HG02623 (cell line): ENCODE results near the gene EXD3.

Source experiments
- ATAC-seq: cut with Tn5 transposase; IDR thresholded peaks from one replicate; pipeline ENCODE4 v1.9.1; 2021; ENCODE audit warnings: moderate library complexity; ENCODE audit not compliant: unreplicated experiment

EXD3 gene

DNA sequence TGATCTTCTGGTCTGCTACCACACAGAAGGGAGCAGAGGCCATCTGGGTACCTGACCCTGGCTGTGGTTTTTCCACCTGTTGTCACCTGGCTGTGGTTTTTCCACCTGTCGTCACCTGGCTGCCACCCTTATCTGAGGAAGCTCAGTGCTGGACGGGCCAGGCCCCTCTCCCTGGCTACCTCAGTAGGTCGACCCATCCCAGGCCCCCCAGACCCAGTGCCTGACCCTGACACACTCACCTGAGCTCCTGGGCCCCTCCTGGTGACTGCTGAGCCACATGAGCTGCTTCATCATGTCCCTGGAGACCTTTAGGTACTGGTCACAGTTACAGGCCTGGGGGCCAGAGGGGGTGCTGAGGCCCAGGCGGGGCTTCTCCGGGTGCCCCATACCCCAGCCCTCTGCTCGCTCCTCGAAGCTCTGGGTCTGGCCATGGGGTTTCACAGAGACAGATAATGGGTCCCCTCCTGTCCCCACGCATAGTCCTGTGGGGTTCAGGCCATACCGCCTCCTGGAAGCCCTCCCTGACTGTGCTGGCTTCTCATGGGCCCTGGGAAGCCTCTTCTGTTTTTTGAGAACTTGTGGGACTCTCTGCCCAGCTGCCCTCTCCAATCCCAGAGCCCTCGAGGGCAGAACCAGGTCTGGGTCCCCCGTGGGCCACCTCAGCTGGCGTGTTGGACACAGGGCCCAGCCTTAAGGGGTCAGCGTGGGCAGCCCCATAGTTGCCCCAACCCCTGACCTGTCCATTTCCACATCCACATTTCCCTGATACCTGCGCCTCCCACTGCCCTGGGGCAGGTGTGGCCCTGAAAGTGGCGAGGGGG is 113.4 kb downstream of the EXD3 start:
- no peak for ATAC-seq

DNA sequence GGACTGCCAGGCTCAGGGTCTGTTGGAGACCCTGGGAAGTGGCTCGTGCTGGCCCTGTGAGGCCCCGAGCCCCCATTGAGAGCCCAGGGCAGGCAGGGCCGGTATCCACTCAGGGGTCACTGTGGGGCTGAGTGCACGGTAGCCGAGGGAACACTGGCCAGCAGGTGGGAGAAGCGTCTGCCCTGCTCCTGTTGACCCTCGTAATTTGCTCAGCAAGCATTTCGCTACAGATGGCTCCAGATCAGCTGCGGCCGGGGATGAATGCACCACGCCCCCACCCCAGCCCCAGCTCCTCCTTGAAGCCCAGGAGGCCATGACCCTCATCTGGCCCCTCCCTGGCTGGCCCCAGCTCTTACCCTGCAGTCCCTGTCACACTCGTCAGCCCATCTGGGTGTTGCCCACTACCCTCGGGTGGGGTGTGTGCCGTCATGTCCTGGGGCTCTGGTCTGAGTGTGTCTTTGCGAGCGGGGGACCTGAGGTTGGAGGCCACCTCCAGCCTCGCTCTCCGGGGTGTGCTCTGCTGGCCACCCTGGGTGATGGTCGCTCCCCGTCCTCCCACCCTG is 114.8 kb downstream of the EXD3 start:
- ATAC-seq, result no peak

DNA sequence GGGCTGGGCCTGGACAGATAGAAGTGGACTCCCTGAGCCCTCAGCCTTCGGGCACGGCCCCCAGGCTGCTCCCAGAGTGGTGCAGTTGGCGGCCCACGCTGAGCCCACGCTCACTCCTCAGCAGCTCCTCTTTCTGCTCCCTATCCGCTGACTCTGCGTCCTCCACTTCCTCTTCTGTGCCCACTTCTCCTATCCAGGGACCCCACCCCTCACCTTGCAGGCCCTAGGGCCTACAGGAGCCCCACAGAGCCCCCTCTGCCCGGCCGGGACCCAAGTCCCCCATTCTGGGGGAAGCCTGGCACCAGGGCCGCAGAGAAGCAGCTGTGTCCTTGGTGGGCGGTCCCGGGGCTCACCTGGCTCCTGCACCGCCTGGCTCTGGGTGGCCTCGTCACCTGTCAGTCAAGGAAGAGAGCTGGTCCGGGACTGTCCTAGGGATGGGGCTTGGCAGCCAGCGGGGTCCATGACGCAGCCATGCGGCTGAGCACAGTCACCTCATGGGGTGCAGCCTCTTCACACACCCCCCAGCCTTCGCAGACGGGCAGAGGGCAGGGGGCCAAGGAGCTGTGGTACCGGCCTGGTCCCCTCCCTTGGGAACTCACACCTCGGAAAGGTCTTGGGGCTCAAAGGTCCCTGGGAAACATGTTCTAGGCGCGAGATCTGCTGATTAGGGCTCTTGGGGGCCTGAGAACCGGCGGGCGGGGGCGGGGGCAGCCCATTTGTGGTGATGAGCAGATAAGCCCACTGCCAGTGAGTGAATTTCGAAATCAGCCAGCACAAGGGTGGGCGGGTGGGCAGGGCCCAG is 115.5 kb downstream of the EXD3 start:
- no peak for ATAC-seq

DNA sequence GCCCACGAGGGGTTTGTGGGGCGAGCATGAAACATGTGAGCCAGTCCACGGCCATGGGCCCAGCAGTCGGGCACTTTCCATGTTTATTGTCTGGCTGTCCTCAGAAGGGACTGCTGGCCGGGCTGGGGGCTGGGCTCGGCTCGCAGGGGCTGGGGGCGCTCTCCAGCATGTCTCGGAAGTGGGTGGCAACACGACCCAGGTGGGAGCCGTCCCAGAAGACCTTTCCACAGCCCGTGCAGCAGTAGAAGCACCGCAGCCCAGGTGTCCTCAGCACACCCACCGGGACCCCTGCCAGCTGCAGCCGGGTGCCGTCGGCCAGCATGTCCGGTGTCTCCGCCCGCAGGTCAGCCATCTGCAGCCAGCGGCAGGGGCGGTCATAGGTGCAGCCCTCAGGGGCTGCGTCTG is 116.1 kb downstream of the EXD3 start:
- no peak for ATAC-seq

DNA sequence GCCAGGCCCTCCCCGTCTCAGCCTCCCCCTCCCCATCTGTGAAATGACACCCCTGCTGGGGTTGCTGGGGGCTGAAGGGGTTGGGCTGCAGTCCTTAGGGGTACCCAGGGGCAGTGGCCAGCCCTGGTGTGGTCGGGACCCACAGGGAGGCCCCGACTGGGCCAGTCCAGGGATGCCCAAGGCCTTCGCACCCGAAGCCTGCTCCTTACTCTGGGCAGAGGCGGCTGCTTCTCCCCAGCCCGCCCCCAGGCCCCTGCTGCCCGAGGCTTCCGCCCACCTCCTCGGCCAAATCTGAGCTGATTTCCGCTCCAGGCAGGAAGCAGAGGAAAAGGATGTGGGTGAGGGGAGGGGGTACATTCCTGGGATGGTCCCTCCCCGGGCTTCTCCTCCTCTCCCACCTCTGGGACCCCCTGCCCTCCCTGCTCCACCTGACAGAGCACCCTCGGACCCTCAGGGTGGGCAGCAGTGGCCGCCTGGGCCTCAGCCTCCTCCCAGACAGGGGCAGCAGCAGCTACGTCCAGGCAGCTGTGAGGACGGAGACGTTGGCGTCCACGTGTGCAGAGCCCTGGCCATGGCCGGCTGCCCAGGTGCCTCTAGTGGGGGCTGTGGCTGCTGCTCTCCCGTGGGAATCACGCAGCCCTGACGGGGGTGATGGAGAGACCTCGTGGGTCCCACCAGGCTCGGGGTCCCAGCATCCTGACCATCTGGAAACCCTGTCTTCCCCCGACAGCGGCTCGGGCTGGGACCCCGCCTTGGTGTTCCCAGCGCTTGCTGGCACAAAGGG is 116.7 kb downstream of the EXD3 start:
- ATAC-seq, result no peak

DNA sequence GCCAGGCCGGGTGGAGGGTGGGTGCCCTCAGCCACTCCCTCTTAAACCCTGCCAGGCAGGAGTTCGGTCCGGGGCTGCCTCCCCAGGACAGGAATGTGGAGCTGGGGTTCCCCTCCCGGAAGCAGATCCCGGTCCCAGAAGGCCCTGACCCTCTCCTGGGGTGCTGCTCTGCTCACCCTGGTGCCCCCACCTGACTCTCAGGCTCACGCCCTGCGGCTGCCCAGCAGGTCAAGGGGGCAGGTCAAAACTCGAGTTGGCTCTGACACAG is 117.2 kb downstream of the EXD3 start:
- no peak for ATAC-seq

DNA sequence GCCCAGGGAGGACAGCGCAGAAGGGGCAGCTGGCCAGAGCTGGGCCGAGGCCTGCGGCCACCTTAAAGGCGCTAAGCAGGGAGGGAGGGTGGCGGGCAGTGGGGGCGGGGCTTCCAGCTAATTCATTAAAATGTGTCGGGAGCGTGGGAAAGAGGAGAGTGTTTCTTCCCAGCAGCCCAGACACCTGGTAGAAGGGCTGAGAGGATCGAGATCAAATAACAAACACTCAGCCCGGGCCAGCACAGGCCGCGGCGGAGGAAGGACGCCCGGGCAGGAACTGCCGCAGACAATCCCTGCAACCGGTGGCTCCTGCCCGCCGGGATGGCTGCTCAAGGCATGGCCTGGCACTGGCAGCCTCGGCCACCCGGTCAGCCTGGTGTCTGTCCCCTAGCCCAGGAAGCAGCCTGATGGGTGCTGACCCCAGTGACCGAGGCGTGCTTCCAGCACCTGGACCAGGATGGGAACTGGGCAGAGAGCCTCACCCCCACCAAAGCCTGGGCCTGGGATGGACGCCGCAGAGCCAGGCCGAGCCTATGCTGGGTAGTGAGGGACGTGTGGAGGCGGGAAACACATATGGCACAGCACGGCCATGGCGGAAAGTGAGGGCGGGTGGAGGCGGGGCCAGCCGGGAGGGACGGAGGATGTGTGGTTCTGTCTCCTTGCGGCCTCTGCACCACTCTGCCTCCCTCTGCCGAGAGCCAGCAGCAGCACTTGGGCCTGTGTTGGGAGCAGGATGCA is 117.7 kb downstream of the EXD3 start:
- no peak for ATAC-seq

DNA sequence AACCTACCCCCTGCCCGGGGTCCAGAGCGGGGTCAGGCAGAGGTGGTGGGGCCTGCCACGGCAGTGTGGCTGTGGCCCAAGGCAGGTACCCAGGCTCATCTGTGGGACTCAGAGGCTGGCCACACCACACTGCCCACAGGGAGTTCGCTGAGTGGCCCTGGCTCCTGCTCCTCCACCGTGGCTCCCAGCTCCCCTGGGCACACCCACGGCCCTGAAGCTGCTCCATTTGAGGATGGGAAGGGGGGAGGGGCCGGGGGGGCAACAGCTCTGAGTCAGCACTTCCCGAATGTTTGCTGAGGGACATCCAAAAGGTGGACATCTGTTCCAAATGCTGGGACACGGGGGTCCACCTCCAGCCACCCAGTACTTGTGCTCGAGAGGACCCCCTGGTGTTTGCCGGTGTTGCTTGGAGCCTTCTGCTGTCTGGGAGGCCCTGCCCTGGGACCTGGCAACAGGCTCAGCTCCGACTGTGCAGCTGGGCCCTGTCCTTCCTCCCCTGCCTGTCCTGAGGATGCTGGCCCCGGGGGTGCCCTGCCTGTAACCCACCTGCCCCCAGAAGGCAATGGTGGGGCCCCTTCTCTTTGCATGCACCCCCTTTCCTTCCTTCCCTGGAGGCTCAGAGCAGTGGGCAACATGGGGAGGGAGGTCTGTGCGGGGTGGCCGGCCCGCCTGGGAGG is 118.4 kb downstream of the EXD3 start:
- no peak for ATAC-seq

DNA sequence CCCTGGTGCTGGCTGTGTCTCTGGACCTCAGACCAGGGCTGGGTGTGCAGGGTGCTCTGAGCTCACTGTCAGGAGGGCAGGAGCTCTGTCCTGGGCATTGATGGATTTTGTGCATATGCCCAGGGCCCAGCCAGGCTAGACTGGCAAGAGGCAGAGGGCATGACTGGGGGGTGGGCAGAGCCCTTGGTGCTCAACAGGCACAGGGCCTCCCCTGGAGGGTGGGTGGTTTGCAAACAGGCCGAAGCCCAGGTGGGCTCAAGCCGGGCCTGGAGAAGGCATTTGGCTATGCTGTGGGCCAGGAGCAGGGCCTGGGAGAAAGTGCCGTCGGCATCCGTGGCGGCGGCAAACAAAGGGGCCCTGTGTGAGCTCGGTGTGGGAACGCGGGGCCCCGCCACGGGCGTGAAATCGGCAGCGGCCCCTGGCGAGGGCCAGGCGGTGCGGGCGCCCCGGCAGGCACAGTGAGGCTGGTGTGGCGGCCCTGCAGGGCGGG is 119.0 kb downstream of the EXD3 start:
- no peak for ATAC-seq

DNA sequence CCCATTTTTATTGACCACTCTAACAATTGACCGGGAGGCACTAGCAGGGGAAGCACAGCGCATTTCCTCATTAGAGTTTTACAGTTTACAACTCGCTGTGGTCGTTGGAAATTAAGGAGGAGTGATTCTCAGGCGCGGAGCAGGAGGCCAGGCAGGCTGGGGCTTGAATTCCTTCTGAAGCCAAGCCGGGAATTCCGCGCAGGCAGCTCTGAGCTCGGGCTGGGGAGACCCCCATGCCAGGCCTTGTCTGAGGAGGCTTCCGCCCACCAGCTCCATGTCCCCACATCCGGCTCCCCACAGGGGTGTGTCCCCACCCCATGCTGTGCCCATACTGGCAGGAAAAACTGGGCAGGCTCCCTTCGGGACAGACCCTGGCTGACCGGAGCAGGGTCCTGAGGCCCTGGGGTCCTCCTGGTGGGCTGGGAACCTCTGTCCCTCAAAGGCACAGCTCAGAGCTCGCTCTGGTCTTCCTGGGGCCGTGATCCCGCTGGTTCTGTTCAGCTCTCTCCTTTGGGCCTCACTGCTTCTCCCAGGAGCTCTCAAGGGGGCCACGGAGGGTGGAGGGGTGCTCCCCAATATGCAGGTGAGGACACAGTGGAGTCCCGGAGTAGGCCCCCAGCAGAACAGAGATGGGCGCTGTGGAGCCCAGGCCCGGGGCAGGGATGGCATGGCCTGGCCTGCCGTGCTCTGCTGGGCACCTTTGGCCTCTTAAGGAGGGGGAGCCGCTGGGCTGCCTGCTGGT is 119.6 kb downstream of the EXD3 start:
- ATAC-seq, result no peak

DNA sequence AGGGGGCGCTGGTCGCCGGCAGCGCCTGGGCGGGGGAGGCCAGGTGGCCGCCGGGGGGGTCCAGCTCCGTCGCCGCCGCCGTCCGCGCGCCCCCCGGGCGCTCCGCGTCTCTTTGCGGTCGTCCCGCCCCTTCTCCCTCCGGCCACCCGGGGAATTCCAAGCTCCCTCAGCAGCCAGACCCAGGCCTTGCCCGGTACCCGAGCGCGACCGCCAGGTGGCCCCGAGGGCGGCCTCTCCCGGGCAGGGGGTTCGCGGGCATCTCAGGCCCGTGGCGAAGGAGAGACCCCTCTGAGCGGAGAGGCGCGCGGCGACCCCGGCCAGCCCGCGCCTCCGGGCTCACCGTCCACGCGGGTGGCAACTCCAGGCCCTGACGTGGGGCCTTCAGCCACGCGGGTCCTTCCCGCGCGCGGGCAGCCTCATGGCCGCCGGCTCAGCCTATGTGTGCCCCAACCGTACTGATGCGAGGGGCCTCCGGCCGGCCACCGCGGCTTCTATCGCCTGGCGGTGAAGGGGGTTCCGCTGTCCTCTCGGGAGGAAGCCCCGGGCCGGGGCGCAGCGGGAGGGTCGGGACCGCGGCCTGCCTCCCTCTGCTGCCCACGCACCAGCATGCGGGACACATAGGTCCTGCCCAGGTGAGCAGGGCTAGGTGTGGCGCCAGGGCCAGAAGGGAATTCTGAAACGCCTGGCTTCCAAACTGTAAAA is 120.4 kb downstream of the EXD3 start:
- peak; percentile 41 for ATAC-seq

DNA sequence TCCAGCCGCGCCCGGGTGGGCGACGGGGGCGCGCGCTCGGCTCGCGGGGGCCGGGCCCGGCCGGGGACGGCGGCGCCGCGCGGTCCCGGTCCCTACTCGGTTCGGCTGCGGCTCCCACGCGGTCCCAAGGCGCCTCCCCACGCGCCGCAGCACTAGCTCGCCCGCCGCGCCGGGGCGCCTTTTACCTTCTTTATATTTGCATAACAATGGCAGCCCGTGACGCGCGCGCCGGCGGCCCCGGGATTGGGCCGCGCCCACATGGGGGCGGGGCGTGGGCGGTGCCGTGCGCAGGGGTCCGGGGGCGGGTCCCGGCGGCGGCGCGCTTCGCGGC is 120.9 kb downstream of the EXD3 start, which contains the start of gene NRARP:
Gene NRARP, minus strand, starts transcription at position 154 of the 331 bp plus-strand sequence. CDS start 343 bp downstream, outside the sequence.
- ATAC-seq, result peak; percentile 59

DNA sequence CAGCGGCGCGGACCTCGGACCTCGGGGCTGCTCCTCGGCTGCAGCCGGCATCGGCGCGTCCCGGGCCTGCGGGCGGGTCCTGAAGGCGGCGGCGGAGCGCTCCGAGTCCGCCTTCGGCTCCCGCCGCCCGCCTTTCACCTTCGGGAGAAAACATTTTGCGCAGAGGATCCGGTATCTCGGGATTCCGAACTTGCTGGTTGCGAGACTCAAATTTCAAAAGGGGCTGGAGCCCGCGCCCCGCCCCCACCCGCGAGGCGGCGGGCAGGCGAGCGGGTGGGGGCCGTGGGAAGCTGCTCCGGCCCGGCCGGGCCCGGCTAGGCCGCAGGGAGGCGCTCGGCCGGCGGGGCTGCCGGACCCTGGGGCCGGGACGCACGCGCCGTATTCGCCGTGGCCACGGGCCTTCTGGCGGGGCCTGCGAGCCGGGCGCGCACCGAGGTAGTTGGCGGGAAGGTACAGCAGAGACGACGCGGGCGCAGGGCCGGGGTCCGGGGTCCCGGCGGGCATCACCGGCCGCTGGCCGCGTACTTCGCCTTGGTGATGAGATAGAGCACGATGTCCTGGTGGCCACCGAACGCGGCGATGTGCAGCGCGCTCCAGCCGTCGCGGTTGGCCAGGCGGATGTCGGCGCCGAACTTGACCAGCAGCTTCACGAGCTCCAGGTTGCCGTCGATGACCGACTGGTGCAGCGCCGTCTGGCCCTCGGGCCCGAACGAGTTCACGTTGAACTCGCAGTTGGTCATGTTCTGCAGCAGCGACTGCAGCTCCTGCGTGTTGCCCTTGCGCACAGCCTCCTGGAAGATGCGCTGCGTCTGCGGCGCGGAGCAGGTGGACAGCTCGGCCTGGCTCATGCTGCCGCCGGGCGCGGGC is 121.6 kb downstream of the EXD3 start:
- ATAC-seq, result no peak

DNA sequence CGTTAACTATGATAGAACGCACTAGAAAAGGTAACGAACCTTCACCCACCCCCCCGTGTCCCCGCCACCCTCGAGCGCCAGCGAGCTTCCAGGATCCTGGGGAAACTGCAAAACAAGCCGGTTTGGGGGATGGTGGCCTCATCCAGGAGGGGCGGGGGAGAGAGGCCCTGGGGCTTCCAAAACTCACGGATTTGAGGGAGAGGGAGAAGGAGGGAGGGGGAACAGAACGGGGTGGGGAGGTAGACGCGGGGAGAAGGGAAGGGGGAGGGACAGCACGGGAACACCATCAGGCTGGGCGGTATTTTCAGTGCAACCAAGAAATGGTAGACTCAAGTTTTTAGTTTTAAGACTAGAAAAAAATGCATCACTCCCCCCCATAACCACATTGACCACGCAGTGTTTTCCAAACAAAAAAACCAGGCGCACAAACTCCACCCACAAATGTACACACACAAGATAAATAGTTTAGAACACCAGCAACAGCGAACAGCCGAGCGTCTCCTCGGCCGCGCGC is 122.3 kb downstream of the EXD3 start:
- no peak for ATAC-seq

DNA sequence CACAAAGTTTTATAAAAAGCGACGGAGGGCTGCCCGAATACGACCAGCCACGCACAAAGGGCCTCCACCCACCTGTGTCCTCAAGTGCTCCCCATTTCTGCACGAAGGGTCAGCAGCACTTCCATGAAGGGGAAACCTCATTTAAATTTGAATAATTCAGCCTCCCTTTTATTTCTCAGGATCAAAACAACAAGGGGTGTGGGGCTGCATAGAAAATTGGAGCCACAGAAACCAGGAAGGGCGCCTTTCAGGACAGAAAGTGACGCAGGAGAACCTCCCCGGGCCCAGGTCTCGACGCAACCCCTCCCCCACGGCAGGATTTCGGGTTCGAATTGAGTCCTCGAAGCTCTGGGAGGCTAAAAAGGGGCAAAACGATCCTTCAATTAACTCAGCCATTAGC is 123.0 kb downstream of the EXD3 start:
- no peak for ATAC-seq

DNA sequence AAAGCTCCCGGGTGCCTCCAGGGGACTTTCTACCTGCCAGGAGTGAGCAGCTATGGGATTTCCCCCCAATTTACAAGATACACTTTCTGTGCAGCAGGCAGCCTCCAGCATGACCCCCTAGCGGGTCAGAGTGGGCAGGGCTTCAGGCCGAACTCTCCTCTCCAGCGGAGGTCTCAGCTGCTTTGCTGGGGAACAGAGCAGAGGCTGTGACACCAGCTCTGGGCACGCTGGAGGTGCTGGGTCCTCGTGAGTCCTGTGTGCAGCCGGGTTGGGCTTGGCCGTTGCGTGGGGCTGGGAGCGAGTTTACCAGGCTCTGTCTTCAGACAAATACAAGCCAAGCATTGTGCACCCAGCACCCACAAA is 123.8 kb downstream of the EXD3 start:
- ATAC-seq, result no peak

DNA sequence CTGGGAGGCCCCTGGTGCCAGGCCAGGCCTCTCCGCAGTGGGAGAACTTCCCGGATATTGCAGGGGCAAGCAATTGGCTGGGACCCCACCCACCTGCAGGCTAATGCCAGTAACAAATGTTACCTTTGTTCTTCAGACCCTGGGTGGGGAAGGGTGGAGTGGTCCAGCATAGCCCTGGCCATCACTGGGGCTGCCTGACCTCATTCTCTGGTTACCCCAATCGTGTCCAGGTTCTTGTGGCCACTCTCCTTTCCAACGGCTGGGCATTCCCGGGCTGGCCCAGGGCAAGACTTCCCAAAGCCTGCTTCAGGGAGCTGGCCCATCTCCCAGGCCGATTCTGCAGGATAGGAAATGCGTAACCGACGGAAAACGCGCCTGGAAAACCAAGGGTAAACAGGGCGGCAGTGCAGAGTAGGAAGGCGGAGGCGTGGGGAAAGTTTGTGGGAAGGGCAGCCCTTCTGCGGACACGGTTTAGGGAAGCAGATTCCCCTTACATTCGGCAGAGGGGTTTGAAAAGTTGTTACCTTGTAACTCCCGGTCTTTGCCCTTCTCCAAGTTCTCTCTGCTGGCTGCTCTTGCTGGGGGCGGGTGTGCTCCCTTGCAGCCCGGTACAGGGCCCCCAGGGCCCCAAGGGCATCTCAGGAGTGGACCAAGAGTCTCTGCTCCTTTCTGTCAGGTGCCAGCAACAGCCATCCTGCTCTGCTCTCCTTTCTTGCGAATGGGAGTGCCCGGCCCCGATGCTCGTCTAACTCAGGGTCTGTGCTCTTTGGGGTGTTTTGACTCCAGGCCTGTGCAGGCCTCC is 124.4 kb downstream of the EXD3 start:
- ATAC-seq, result no peak
